Upper lobe of left lung (tissue), 4 donors: ENCODE results near the gene MGST2.

Source experiments
- CTCF ChIP-seq, 6 experiments: fragments of 450-650 bp in 4 of 6; fragments of 200-600 bp in 2 of 6; sonication (generic) in 2 of 6; IDR thresholded peaks; one replicate each; pipeline ENCODE4 v1.5.1; 2016 to 2019; ENCODE audit warnings: antibody characterized with exemption in 6 of 6
- EP300 ChIP-seq, 4 donors: sonication (generic); formaldehyde crosslinking; IDR thresholded peaks; one replicate each; pipeline ENCODE4 v1.5.1; 2017; ENCODE audit warnings: antibody characterized with exemption in 4 of 4, control low read depth in 2 of 4
- POLR2A ChIP-seq, 4 donors: fragments of 450-650 bp; IDR thresholded peaks; one replicate each; pipeline ENCODE4 v1.5.1; 2016 to 2017; ENCODE audit warnings: antibody characterized with exemption in 4 of 4, mild to moderate bottlenecking in 2 of 4
- POLR2AphosphoS5 ChIP-seq, 2 donors: sonication (generic); formaldehyde crosslinking; IDR thresholded peaks; one replicate each; pipeline ENCODE4 v1.5.1; 2017; ENCODE audit warnings: antibody characterized with exemption in 2 of 2

- peak in 4 of 6 experiments; percentile 13 to 45 (median 28) for TF ChIP-seq CTCF (IDR thresholded peaks at IDR 0.05)
- no peak for TF ChIP-seq EP300 (IDR thresholded peaks at IDR 0.05)
- TF ChIP-seq POLR2A (IDR thresholded peaks at IDR 0.05), result no peak
- TF ChIP-seq POLR2AphosphoS5 (IDR thresholded peaks at IDR 0.05), result no peak
These were observed 32.0 kb upstream of the MGST2 start for GRCh38 chr4:139633661-139634060.
